ENCODE results near the gene ZYG11A. TPM values are rescaled to one million over a fixed set of nuclear protein-coding genes. Genes with fewer than 3 reads are reported as not detected.

ZYG11A gene
- total RNA-seq, 1 experiment from 2014 or later, result 7.3 TPM

DNA sequence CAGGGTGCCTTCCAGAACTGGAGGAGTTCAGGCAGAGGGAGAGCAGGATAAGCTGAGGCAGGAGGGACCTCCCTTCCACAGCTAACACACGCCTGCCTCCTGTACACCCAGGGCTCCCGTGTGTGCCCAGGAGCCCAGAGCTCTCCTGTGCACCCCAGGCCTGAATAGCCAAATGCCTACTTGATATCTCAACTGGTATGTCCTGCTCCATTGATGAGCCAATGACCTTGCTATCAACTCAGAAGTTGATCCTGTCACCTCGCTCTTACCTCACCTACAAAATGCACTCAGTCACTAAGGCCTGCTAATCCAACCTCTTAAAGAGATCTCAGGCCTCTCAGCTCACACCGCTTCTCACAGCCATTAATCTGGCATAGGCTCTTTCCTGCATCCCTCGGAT lies 71.9 kb downstream of the ZYG11A start:
- Mint-ChIP-seq H3K4me3 (no peak overlapping the region), H3K27me3 (ENCODE audit: low read depth) (peaks cover 6% of the 10 kb centered on the region), H3K36me3 (peaks cover 5% of the 10 kb centered on the region; the same call in 1 of the 2 replicates), H3K4me1 (0 out of 2 replicates have a peak, but pooled peaks cover 3% of the 10 kb centered on the region), H3K27ac (no peak overlapping the region), H3K9me3 (peaks cover 7% of the 10 kb centered on the region)
- POLR2A ChIA-PET, result no interaction called here
- CTCF ChIA-PET, result interaction anchor here (1.1 kb wide), 1 partner anchor 10 kb away, joined by 3 read pairs; no protein-coding TSS in a partner anchor
- ATAC-seq (no peak), DNase-seq (ENCODE audit: low spot score) (no peak)
- TF ChIP-seq ESRRA (CRISPR knock-in tag; IDR thresholded peaks at IDR 0.05; ENCODE audit: borderline replicate concordance), result no peak
- no peak for TF ChIP-seq NR2C2 (CRISPR knock-in tag; IDR thresholded peaks at IDR 0.05)
- no peak for TF ChIP-seq GABPB1 (CRISPR knock-in tag; IDR thresholded peaks at IDR 0.05)
- no peak for TF ChIP-seq TEAD1 (CRISPR knock-in tag; IDR thresholded peaks at IDR 0.05)
- no peak for TF ChIP-seq ERG (CRISPR knock-in tag; IDR thresholded peaks at IDR 0.05)
- TF ChIP-seq TEAD4 (CRISPR knock-in tag; IDR thresholded peaks at IDR 0.05), result no peak
- TF ChIP-seq IRF2 (CRISPR knock-in tag; IDR thresholded peaks at IDR 0.05; ENCODE audit: borderline replicate concordance, low read depth), result no peak
- no peak for TF ChIP-seq SP1 (CRISPR knock-in tag; conservative IDR thresholded peaks at IDR 0.05)
- TF ChIP-seq OVOL2 (CRISPR knock-in tag; IDR thresholded peaks at IDR 0.05; ENCODE audit: borderline replicate concordance), result no peak
- TF ChIP-seq KAT7 (CRISPR knock-in tag; IDR thresholded peaks at IDR 0.05; ENCODE audit: borderline replicate concordance), result no peak
- TF ChIP-seq SMAD3 (CRISPR knock-in tag; IDR thresholded peaks at IDR 0.05; ENCODE audit: borderline replicate concordance), result no peak

- H3K4me1 Mint-ChIP-seq, result 0 out of 2 replicates have a peak, but pooled peaks cover 3% of the 10 kb centered on the region
- CTCF ChIA-PET, result interaction anchor here (1.1 kb wide), 1 partner anchor 11 kb away, joined by 3 read pairs; no protein-coding TSS in a partner anchor
- no peak overlapping the region for H3K4me3 Mint-ChIP-seq
Measured at GRCh38 chr1:52915211-52915854, 72.8 kb downstream of the ZYG11A start.

DNA sequence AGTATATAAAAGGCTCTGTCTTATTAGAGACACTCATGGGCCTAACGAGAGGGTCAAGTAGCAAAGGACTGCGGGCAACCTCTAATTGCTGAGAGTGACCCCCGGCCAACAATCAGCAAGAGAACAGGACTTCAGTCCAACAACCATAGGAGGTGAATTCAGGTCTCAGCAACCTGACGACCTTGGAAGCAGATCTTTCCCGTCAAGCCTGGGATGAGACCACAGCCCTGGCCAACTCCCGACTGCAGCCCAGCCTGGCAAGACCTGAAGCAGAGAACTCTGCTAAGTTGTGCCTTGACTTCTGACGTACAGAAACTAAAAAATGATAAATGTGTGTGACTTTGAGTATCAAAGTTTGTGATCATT lies 73.3 kb downstream of the ZYG11A start:
- TF ChIP-seq EMX1 (CRISPR knock-in tag; IDR thresholded peaks at IDR 0.05), result no peak
- TF ChIP-seq, protein P1, sequence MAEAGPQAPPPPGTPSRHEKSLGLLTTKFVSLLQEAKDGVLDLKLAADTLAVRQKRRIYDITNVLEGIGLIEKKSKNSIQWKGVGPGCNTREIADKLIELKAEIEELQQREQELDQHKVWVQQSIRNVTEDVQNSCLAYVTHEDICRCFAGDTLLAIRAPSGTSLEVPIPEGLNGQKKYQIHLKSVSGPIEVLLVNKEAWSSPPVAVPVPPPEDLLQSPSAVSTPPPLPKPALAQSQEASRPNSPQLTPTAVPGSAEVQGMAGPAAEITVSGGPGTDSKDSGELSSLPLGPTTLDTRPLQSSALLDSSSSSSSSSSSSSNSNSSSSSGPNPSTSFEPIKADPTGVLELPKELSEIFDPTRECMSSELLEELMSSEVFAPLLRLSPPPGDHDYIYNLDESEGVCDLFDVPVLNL (CRISPR knock-in tag; IDR thresholded peaks at IDR 0.05; ENCODE audit: borderline replicate concordance, low read depth), result no peak
- CTCF ChIA-PET, result no interaction called here
- 0 out of 2 replicates have a peak, but pooled peaks cover 5% of the 10 kb centered on the region for H3K4me1 Mint-ChIP-seq

More at GRCh38 chr1:52915211-52915854, 72.8 kb downstream of the ZYG11A start:
- Mint-ChIP-seq H3K27ac (no peak overlapping the region), H3K36me3 (peaks cover 5% of the 10 kb centered on the region; the same call in 1 of the 2 replicates), H3K27me3 (ENCODE audit: low read depth) (peaks cover 15% of the 10 kb centered on the region), H3K9me3 (peaks cover 10% of the 10 kb centered on the region)
- DNase-seq (ENCODE audit: low spot score), result no peak
- no peak for ATAC-seq
- POLR2A ChIA-PET, result no interaction called here
- TF ChIP-seq FOXP1 (CRISPR knock-in tag; IDR thresholded peaks at IDR 0.05; ENCODE audit: borderline replicate concordance), result no peak
- TF ChIP-seq GABPB1 (CRISPR knock-in tag; IDR thresholded peaks at IDR 0.05), result no peak
- no peak for TF ChIP-seq TCF7 (CRISPR knock-in tag; IDR thresholded peaks at IDR 0.05; ENCODE audit: low read depth)
- TF ChIP-seq ZNF263 (CRISPR knock-in tag; IDR thresholded peaks at IDR 0.05; ENCODE audit: low read depth), result no peak

More for the DNA sequence above, 73.3 kb downstream of the ZYG11A start:
- Mint-ChIP-seq H3K27ac (no peak overlapping the region), H3K4me3 (no peak overlapping the region), H3K9me3 (peaks cover 10% of the 10 kb centered on the region), H3K36me3 (peaks cover 5% of the 10 kb centered on the region; the same call in 1 of the 2 replicates), H3K27me3 (ENCODE audit: low read depth) (peaks cover 20% of the 10 kb centered on the region)
- POLR2A ChIA-PET, result no interaction called here
- DNase-seq (ENCODE audit: low spot score) (no peak), ATAC-seq (no peak)

Data from WTC11 (cell line).